Bronchial smooth muscle cell (primary cell): ENCODE measurements around the gene PUM2. TPM values are rescaled to one million over a fixed set of nuclear protein-coding genes. Genes with fewer than 3 reads are reported as not detected.

ENCODE experiments used
- total RNA-seq: library from RNA; depleted of rRNA; stranded (reverse); fragments of >200 nt; gene quantifications from 2 replicates; pipeline ENCODE4 v1.2.1, GENCODE V29; 2014

The PUM2 gene, protein sequence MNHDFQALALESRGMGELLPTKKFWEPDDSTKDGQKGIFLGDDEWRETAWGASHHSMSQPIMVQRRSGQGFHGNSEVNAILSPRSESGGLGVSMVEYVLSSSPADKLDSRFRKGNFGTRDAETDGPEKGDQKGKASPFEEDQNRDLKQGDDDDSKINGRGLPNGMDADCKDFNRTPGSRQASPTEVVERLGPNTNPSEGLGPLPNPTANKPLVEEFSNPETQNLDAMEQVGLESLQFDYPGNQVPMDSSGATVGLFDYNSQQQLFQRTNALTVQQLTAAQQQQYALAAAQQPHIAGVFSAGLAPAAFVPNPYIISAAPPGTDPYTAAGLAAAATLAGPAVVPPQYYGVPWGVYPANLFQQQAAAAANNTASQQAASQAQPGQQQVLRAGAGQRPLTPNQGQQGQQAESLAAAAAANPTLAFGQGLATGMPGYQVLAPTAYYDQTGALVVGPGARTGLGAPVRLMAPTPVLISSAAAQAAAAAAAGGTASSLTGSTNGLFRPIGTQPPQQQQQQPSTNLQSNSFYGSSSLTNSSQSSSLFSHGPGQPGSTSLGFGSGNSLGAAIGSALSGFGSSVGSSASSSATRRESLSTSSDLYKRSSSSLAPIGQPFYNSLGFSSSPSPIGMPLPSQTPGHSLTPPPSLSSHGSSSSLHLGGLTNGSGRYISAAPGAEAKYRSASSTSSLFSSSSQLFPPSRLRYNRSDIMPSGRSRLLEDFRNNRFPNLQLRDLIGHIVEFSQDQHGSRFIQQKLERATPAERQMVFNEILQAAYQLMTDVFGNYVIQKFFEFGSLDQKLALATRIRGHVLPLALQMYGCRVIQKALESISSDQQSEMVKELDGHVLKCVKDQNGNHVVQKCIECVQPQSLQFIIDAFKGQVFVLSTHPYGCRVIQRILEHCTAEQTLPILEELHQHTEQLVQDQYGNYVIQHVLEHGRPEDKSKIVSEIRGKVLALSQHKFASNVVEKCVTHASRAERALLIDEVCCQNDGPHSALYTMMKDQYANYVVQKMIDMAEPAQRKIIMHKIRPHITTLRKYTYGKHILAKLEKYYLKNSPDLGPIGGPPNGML
- 33.3 and 37.7 TPM in 2 replicates for total RNA-seq

GRCh38 chr2:20350753-20351554 lies at the start of gene PUM2:
TSS of gene PUM2 (minus strand) at chr2:20350844. CDS start at chr2:20327360, 23,484 bp downstream.

GRCh38 chr2:20224716-20225293 lies 125.8 kb downstream of the PUM2 start, which contains the start of gene SDC1:
TSS of gene SDC1 (minus strand) at chr2:20225130. CDS start at chr2:20224867, 263 bp downstream.

Other genes starting within 250 kb of the PUM2 start
- gene SDC1, start 125.7 kb downstream of the PUM2 start, total RNA-seq = 8.0 and 34.2 TPM in 2 replicates
- gene RHOB, start 96.2 kb upstream of the PUM2 start, total RNA-seq = 33.0 and 77.7 TPM in 2 replicates